Measurements from ENCODE around the gene CRY1. TPM values are rescaled to one million over a fixed set of nuclear protein-coding genes. Genes with fewer than 3 reads are reported as not detected.

CRY1 gene
- total RNA-seq (2022; extraction: Qiagen RNA extraction; ENCODE audit: low read depth) = 17.7 to 25.1 TPM (median 24.4 TPM) in 5 replicates

DNA sequence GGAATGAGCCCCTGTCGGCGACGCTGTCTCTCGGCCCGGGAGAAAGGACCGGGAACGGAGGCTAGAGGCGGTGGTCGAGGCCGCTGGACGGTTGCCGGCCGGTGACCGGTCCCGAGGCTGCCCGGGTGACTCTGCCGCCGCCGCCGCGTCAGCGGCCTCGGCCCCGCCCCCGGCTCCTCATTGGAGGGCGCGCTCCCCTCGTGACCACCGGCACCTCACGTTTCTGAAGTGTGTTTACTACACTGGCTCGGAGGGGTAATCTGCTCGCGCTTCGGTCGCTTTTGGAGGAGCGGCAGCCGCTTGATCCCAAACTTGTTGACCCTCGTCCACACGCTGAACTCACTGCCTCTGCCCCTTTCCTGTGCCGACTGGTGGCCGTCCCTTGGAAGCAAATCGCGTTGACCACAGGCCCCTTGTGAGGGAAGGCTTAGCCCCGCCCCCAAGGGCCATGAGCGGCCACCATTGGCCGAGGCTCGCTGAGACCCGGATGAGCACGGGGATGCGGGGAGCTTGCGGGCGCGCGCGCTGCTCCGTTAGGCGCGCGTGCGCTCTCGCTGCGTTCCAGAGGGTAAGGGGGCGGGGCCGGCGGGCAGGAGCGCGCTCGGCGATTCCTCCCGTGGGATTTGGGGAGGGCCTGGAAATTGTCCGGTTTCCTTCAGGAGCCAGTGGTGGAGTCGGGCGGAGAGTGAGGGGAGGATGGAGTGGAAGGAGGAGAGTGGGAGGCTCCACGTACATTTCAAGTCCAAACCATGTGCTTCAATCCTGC lies at the start of gene CRY1:
Gene CRY1, minus strand, starts transcription at position 133 of the 766 bp plus-strand sequence. CDS start 588 bp downstream, outside the sequence.

DNA sequence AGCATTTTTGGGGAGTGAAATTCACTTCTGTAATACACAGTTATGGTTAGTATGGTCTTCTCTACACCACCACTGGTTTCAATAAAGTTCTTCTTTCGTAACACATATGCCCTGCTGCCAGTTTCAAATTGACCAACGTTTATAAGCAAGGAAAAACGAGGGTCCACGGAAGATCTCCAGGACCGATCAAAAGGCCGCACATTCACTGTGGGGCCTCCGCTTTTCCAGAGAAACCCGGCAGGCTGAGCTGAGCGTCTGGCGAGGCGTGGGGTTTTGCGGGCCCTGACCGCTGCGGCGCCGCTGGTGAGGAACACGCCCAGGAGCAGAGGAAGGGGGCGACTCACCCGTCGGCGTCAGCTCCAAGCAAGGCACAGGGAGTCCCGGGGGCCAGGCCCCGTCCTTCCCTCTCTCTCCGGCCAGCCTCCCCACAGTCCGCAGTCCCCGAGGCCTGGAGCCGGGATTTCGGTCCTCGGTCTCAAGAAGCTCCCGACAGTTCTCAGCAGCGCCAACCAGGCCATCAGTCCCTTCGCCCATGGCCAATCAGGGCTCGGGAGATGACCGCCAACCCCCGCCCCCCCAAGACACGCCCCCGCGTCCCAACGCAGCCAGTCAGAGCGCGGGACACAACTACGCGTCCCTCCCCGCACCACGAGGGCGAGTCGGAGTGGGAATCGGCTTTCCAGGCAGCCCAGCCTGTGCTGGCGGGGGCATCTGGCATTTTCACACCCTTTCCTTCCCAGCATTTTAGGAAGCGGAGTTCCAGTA lies 106.5 kb downstream of the CRY1 start, which contains the start of gene MTERF2:
Gene MTERF2, minus strand, starts transcription at position 522 of the 765 bp plus-strand sequence. CDS start 8,432 bp downstream, outside the sequence.

DNA sequence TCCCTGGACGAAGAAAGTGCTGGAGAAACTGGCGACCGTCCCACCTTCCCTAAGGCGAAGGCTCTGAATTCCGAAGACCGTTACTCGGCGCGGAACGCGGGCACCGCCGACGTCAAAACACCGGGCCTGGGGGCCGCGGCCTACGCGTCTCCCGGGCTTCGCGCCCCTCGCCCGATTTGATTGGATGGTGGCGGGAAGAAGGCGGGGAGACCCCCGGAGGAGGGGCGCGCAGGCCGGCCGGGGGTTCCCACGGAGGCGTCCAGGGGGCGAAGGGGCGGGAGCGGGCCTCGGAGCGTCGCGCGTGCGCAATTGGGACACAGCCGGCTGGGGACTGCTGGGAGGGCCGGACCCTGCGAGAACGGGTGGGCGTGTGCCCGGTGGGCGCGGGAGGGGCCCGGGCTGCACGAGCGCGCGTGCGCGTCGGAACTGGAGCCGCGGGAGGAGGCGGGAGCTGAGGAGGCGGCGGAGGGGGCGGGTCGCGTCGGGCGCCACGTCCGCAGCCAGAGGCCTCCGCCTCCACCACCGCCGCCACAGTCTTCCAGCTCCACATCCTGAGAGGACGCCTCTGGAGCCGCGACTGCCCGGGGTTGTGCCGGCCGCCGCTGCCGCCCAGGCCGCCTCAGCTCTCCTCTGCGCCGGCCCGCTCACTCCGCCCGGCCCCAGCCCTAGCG lies 137.8 kb downstream of the CRY1 start, which contains the start of gene TMEM263:
Gene TMEM263, plus strand, starts transcription at position 531 of the 671 bp plus-strand sequence. CDS start 11,210 bp downstream, outside the sequence.

Other genes starting within 250 kb of the CRY1 start
- 26.7 to 31.9 TPM (median 28.2 TPM) in 5 replicates for gene TMEM263, start 137.6 kb downstream of the CRY1 start, total RNA-seq (2022; extraction: Qiagen RNA extraction; ENCODE audit: low read depth)
- gene MTERF2, start 106.4 kb downstream of the CRY1 start, total RNA-seq (2022; extraction: Qiagen RNA extraction; ENCODE audit: low read depth) = 4.0 to 6.3 TPM (median 4.3 TPM) in 5 replicates

Measured in A549 treated with GW870086 at 1 μM for 4 hours (cell line).